HG02588 (cell line): ENCODE measurements around the gene GNL3.

Experiments used
- ATAC-seq: cut with Tn5 transposase; IDR thresholded peaks from one replicate; pipeline ENCODE4 v1.9.1; 2021; ENCODE audit warnings: mild to moderate bottlenecking, moderate library complexity; ENCODE audit not compliant: unreplicated experiment

GNL3 gene

GRCh38 chr3:52688266-52688665, 2.4 kb downstream of the GNL3 start:
- no peak for ATAC-seq

- ATAC-seq: no peak
Measured at GRCh38 chr3:52689151-52689550, 3.3 kb downstream of the GNL3 start.

- ATAC-seq: no peak
Measured at GRCh38 chr3:52690560-52690959, 4.7 kb downstream of the GNL3 start.

- ATAC-seq: no peak
Measured at GRCh38 chr3:52693071-52693470, 7.2 kb downstream of the GNL3 start.

- no peak for ATAC-seq
Measured at GRCh38 chr3:52694528-52695189, 8.8 kb downstream of the GNL3 start.

GRCh38 chr3:52695798-52696671, 10.2 kb downstream of the GNL3 start:
- no peak for ATAC-seq

- no peak for ATAC-seq
Measured at GRCh38 chr3:52696830-52697631, 11.2 kb downstream of the GNL3 start.

GRCh38 chr3:52697632-52697965, 11.8 kb downstream of the GNL3 start:
- no peak for ATAC-seq

GRCh38 chr3:52703341-52703740, 17.5 kb downstream of the GNL3 start:
- no peak for ATAC-seq

GRCh38 chr3:52704611-52705437, 19.0 kb downstream of the GNL3 start:
- peak; percentile 11 for ATAC-seq

- no peak for ATAC-seq
Measured at GRCh38 chr3:52705438-52705687, 19.5 kb downstream of the GNL3 start.

- ATAC-seq: peak; percentile 81
Measured at GRCh38 chr3:52705688-52706686, 20.2 kb downstream of the GNL3 start, which contains the start of the genes GLT8D1 and SPCS1. Gene GLT8D1, minus strand, starts transcription at chr3:52705791. Its CDS starts 5,331 bp downstream, at chr3:52700460. Gene SPCS1, plus strand, starts transcription at chr3:52706106. Its CDS starts 141 bp downstream, at chr3:52706247.

- ATAC-seq: no peak
Measured at GRCh38 chr3:52707585-52707984, 21.8 kb downstream of the GNL3 start.

GRCh38 chr3:52710512-52710911, 24.7 kb downstream of the GNL3 start:
- no peak for ATAC-seq

GRCh38 chr3:52712291-52713212, 26.7 kb downstream of the GNL3 start:
- ATAC-seq: no peak

- no peak for ATAC-seq
Measured at GRCh38 chr3:52714335-52715302, 28.8 kb downstream of the GNL3 start.

- ATAC-seq: no peak
Measured at GRCh38 chr3:52715714-52716305, 30.0 kb downstream of the GNL3 start.
